Heart left ventricle (tissue), 16 donors: ENCODE measurements around the gene SCYL1. TPM values are rescaled to one million over a fixed set of nuclear protein-coding genes. Genes with fewer than 3 reads are reported as not detected.

Experiments
- ATAC-seq, 4 donors: fragments of 200-7000 bp; cut with Tn5 transposase; one replicate each; pipeline ENCODE4 v1.9.1; 2020 to 2022; ENCODE audit warnings: moderate library complexity in 4 of 4, mild to moderate bottlenecking in 3 of 4, moderate number of reproducible peaks in 1 of 4
- DNase-seq, 5 donors: peaks; one replicate each; pipeline ENCODE4 v3.0.0-alpha.2; 2020
- H3K27ac ChIP-seq, 12 donors: fragments of 200-600 bp; sonication (generic) in 4 of 12; one replicate each; pipeline versions ENCODE4 v1.5.0 to v1.8.0; 2016 to 2022; ENCODE audit warnings: mild to moderate bottlenecking in 2 of 12
- H3K27me3 ChIP-seq, 9 donors: fragments of 200-600 bp; sonication (generic) in 2 of 9; one replicate each; pipeline versions ENCODE4 v1.5.1 to v1.8.0; 2016 to 2022; ENCODE audit warnings: mild to moderate bottlenecking in 3 of 9
- H3K36me3 ChIP-seq, 9 donors: fragments of 200-600 bp; sonication (generic) in 2 of 9; one replicate each; pipeline versions ENCODE4 v1.5.0 to v1.8.0; 2018 to 2022; ENCODE audit warnings: mild to moderate bottlenecking in 2 of 9
- H3K4me1 ChIP-seq, 12 donors: fragments of 200-600 bp; sonication (generic) in 4 of 12; one replicate each; pipeline versions ENCODE4 v1.5.0 to v1.8.0; 2016 to 2022; ENCODE audit warnings: mild to moderate bottlenecking in 3 of 12
- H3K4me3 ChIP-seq, 12 donors: fragments of 200-600 bp; sonication (generic) in 4 of 12; one replicate each; pipeline versions ENCODE4 v1.5.0 to v1.8.0; 2017 to 2022; ENCODE audit warnings: mild to moderate bottlenecking in 9 of 12, moderate library complexity in 4 of 12
- H3K9me3 ChIP-seq, 12 donors: fragments of 200-600 bp; sonication (generic) in 4 of 12; one replicate each; pipeline versions ENCODE4 v1.5.0 to v1.8.0; 2016 to 2022; ENCODE audit warnings: mild to moderate bottlenecking in 1 of 12
- POLR2A ChIP-seq, 2 donors: fragments of 450-650 bp; IDR thresholded peaks; one replicate each; pipeline ENCODE4 v1.6.1; 2017; ENCODE audit warnings: antibody characterized with exemption in 2 of 2, mild to moderate bottlenecking in 2 of 2, moderate library complexity in 2 of 2
- WGBS, 4 donors: extraction: QIAGEN DNeasy Blood & Tissue Kit in 2 of 4; methylation state at CpG; one replicate each; pipeline versions ENCODE4 v1.1.5 to v1.1.7; 2013 to 2018; 5-methylcytosine and 5-hydroxymethylcytosine counted together
- intact Hi-C, 10 donors: fragments of 100-400 bp; cut with DNase I; formaldehyde crosslinking; loops; one replicate each; pipeline versions ENCODE4 v1.11.1 to v1.14.2; 2022
- polyA plus RNA-seq, 2 donors: library from polyadenylated mRNA; stranded (reverse); fragments of 200-250 nt; gene quantifications; one replicate each; pipeline ENCODE4 v1.2.3, GENCODE V29; 2013
- total RNA-seq, 9 donors: library from RNA; depleted of rRNA in 2 of 9; stranded (reverse); fragments of >200 nt in 2 of 9; fragmentation: NEBNext Ultra II Directional in 3 of 9; extraction: Animal tissue kit (Norgen Biotek cat#: 25700) in 3 of 9; gene quantifications; one replicate each; pipeline versions ENCODE4 v1.1.0 to v1.2.4, GENCODE V29; 2016 to 2023
- TF ChIP-seq, protein P1 (sequence below), 12 donors: fragments of 200-600 bp; sonication (generic) in 4 of 12; IDR thresholded peaks; one replicate each; pipeline versions ENCODE4 v1.5.0 to v1.8.0; 2018 to 2022; ENCODE audit warnings: antibody characterized with exemption in 12 of 12, mild to moderate bottlenecking in 5 of 12
- donor health status: ischemic (EF 13 %, LVEDD 7.1; RV severe dilation, severe dysfunction).
- donor health status: healthy with polysubstance abuse.
- donor health status: DM: no; HTN: yes; CAD: no.
- donor health status: DM: no; HTN: no; CAD: no.
- donor health status: ischemic (EF 25% LVEDD 6.9; RV normal size, moderate dysfunction).
- donor health status: ischemic (EF 25% LVEDD 5.7; RV mildly dilated, moderate dysfunction).
- donor health status: healthy.
- donor health status: DM: yes; HTN: yes; CAD: no.
- donor health status: ischemic (EF 35%, LVEDD 5.7; RV mildly dilated, moderate dysfunction).
- donor health status: nonischemic (EF 11% LVEDD 7.7; RV severe dilation, severe dysfunction).
- donor health status: DM: yes; HTN: yes; CAD: no.
- donor health status: PGD.
- donor health status: ischemic (EF 29% LVEDD 5.4; RV normal size, mild dysfunction).
- donor health status: nonischemic (EF 23%, LVEDD 6.1; RV moderate dilation, normal function).

Gene SCYL1
- total and polyA plus RNA-seq, 11 donors, result 51.6 to 135 (median 64.2) TPM

GRCh38 chr11:65498042-65498726 is 26.7 kb upstream of the SCYL1 start:
- no peaks in the 10 kb centered on the region for H3K9me3 ChIP-seq
- intact Hi-C loops, result loop anchor here in 4 of 10 donors (2.0 to 5.0 kb wide), 3 partner anchors 19 to 76 kb away; partner anchors contain the start of gene NEAT1 (in 3 of the 4)
- peaks cover 11 to 44% (median 39%) of the 10 kb centered on the region in 12 donors for H3K4me1 ChIP-seq
- peak overlapping the region; percentile 90 to 100 (median 99) for H3K27ac ChIP-seq
- H3K4me3 ChIP-seq, result peak overlapping the region; percentile 52 to 90 (median 81)
- WGBS, 4 donors, result 0 to 1% (median 1%) methylated on average over 21 to 24 of the region's 24 CpGs
- no peaks in the 10 kb centered on the region for H3K27me3 ChIP-seq
- DNase-seq (peak in 2 of 5 donors; percentile 58 to 65), ATAC-seq (peak in 1 of 4 donors; percentile 17)
- TF ChIP-seq POLR2A (IDR thresholded peaks at IDR 0.05), result no peak
- TF ChIP-seq, protein P1, sequence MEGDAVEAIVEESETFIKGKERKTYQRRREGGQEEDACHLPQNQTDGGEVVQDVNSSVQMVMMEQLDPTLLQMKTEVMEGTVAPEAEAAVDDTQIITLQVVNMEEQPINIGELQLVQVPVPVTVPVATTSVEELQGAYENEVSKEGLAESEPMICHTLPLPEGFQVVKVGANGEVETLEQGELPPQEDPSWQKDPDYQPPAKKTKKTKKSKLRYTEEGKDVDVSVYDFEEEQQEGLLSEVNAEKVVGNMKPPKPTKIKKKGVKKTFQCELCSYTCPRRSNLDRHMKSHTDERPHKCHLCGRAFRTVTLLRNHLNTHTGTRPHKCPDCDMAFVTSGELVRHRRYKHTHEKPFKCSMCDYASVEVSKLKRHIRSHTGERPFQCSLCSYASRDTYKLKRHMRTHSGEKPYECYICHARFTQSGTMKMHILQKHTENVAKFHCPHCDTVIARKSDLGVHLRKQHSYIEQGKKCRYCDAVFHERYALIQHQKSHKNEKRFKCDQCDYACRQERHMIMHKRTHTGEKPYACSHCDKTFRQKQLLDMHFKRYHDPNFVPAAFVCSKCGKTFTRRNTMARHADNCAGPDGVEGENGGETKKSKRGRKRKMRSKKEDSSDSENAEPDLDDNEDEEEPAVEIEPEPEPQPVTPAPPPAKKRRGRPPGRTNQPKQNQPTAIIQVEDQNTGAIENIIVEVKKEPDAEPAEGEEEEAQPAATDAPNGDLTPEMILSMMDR (IDR thresholded peaks at IDR 0.05), result no peak
- H3K36me3 ChIP-seq, result peaks cover 9 to 31% (median 21%) of the 10 kb centered on the region in 9 donors

DNA sequence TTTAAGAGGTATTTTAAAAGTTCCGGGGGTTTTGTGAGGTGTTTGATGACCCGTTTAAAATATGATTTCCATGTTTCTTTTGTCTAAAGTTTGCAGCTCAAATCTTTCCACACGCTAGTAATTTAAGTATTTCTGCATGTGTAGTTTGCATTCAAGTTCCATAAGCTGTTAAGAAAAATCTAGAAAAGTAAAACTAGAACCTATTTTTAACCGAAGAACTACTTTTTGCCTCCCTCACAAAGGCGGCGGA is 26.2 kb upstream of the SCYL1 start:
- H3K9me3 ChIP-seq, result no peaks in the 10 kb centered on the region
- 0 to 1% (median 1%) methylated on average over 6 of the region's 6 CpGs for WGBS, 4 donors
- intact Hi-C loops, result loop anchor here in 4 of 10 donors (2.0 to 5.0 kb wide), 3 partner anchors 20 to 76 kb away; partner anchors contain the start of gene NEAT1 (in 3 of the 4)
- peaks cover 9 to 36% (median 25%) of the 10 kb centered on the region in 9 donors for H3K36me3 ChIP-seq
- TF ChIP-seq, protein P1 (IDR thresholded peaks at IDR 0.05), result no peak
- TF ChIP-seq POLR2A (IDR thresholded peaks at IDR 0.05), result no peak
- peak overlapping the region; percentile 90 to 100 (median 99) for H3K27ac ChIP-seq
- no peak for ATAC-seq
- H3K4me1 ChIP-seq, result peaks cover 7 to 40% (median 34%) of the 10 kb centered on the region in 12 donors
- DNase-seq, result no peak
- H3K4me3 ChIP-seq, result peak overlapping the region; percentile 52 to 90 (median 81)
- no peaks in the 10 kb centered on the region for H3K27me3 ChIP-seq

GRCh38 chr11:65498977-65499712 is 25.7 kb upstream of the SCYL1 start, which contains the start of gene MALAT1:
Gene MALAT1, plus strand, starts transcription at chr11:65499045.
- TF ChIP-seq, protein P1 (IDR thresholded peaks at IDR 0.05), result no peak
- TF ChIP-seq POLR2A (IDR thresholded peaks at IDR 0.05), result peak; percentile 99 to 100
- H3K4me1 ChIP-seq, result peaks cover 6 to 36% (median 29%) of the 10 kb centered on the region in 12 donors
- DNase-seq (peak; percentile 94 to 96 (median 95)), ATAC-seq (peak in 3 of 4 donors; percentile 9 to 16 (median 11))
- WGBS, 4 donors, result 0 to 1% (median 0%) methylated on average over 24 of the region's 24 CpGs
- H3K9me3 ChIP-seq, result no peaks in the 10 kb centered on the region
- no peaks in the 10 kb centered on the region for H3K27me3 ChIP-seq
- intact Hi-C loops, result loop anchor here in 4 of 10 donors (2.0 to 5.0 kb wide), 3 partner anchors 20 to 77 kb away; partner anchors contain the start of gene NEAT1 (in 3 of the 4)
- H3K4me3 ChIP-seq, result peak within 1 kb of the TSS; percentile 70 to 90 (median 81)
- H3K27ac ChIP-seq, result peak within 1 kb of the TSS; percentile 90 to 100 (median 99)
- peaks cover 9 to 41% (median 30%) of the 10 kb centered on the region in 9 donors for H3K36me3 ChIP-seq
